Measurements from ENCODE around the gene G3BP2.
A peak's percentile ranks its signal among the peaks of the same experiment; 100 is the strongest.
"Not testable (repeated sequence)": the region's sequence is repeated elsewhere in the genome, so short reads cannot be mapped to it uniquely, and the experiment has no call there.

Gene G3BP2

GRCh38 chr4:75683482-75684155, 10.4 kb upstream of the G3BP2 start:
- no peak for DNase-seq

- DNase-seq, result no peak
Measured at GRCh38 chr4:75679876-75680575, 6.8 kb upstream of the G3BP2 start.

- DNase-seq, result no peak
Measured at GRCh38 chr4:75678965-75679364, 5.8 kb upstream of the G3BP2 start.

- DNase-seq, result no peak
Measured at GRCh38 chr4:75678473-75678872, 5.3 kb upstream of the G3BP2 start.

GRCh38 chr4:75675004-75675531, 1.9 kb upstream of the G3BP2 start:
- no peak for DNase-seq

GRCh38 chr4:75673959-75674328, 733 bp upstream of the G3BP2 start:
- DNase-seq, result no peak

- DNase-seq, result peak; percentile 72
Measured at GRCh38 chr4:75672461-75673026, 667 bp downstream of the G3BP2 start.

GRCh38 chr4:75671802-75672421, 1.3 kb downstream of the G3BP2 start:
- no peak for DNase-seq

GRCh38 chr4:75668596-75668995, 4.6 kb downstream of the G3BP2 start:
- no peak for DNase-seq

- not testable (repeated sequence) for DNase-seq
Measured at GRCh38 chr4:75667636-75668035, 5.6 kb downstream of the G3BP2 start.

- DNase-seq, result no peak
Measured at GRCh38 chr4:75666299-75666698, 6.9 kb downstream of the G3BP2 start.

- DNase-seq, result not testable (repeated sequence)
Measured at GRCh38 chr4:75664604-75665003, 8.6 kb downstream of the G3BP2 start.

GRCh38 chr4:75662626-75663025, 10.6 kb downstream of the G3BP2 start:
- no peak for DNase-seq

GRCh38 chr4:75660491-75660890, 12.7 kb downstream of the G3BP2 start:
- no peak for DNase-seq

- no peak for DNase-seq
Measured at GRCh38 chr4:75659512-75660031, 13.6 kb downstream of the G3BP2 start.

- DNase-seq, result no peak
Measured at GRCh38 chr4:75658876-75659275, 14.3 kb downstream of the G3BP2 start.

GRCh38 chr4:75655562-75655961, 17.6 kb downstream of the G3BP2 start:
- no peak for DNase-seq

- no peak for DNase-seq
Measured at GRCh38 chr4:75654905-75655304, 18.3 kb downstream of the G3BP2 start.

GRCh38 chr4:75653845-75654503, 19.2 kb downstream of the G3BP2 start:
- DNase-seq, result peak; percentile 26

GRCh38 chr4:75644095-75644494, 29.1 kb downstream of the G3BP2 start:
- peak; percentile 15 for DNase-seq

- no peak for DNase-seq
Measured at GRCh38 chr4:75643651-75644050, 29.6 kb downstream of the G3BP2 start.

- peak; percentile 85 for DNase-seq
Measured at GRCh38 chr4:75639124-75639695, 34.0 kb downstream of the G3BP2 start.

All from inflammatory macrophage treated with lipopolysaccharide for 4 hours (primary cell).